ENCODE data around the gene OBSCN. TPM values are rescaled to one million over a fixed set of nuclear protein-coding genes. Genes with fewer than 3 reads are reported as not detected.

OBSCN gene
- total RNA-seq, 1 donor from 2014 or later = 316 TPM

DNA sequence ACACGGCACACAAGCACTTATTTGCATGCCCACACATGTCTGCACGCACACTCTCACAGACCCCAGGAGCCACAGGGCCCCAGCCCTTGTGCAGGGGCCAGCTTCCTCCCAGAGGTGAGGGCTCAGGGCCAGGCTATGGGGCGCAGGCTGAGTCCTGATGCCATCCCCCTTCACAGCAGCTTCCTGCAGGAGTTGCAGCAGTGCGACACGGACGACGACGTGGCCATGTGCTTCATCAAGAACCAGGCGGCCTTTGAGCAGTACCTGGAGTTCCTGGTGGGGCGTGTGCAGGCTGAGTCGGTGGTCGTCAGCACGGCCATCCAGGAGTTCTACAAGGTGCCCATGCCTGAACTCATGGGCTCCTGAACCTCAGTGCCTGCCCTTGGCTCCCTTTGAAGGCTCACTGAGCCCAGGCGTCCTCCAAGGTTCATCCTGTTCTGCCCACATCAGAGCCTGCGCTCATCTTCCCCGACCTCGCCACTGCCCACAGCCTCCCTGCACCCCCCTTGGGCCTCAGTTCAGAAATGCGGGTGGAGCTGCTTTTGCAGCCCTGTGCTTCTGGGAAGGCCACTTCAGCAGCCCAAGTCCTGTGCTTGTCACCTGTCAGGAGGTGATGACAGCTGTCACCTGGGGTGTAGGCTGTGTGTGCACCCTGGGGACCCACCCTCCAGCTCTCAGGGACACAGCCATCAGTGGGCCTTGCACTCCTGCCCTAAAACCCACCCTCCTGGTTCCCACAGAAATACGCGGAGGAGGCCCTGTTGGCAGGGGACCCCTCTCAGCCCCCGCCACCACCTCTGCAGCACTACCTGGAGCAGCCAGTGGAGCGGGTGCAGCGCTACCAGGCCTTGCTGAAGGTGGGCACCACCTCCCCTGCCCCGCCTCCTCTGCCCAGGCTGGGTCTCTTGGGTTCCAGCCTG, 132.2 kb downstream of the OBSCN start:
- DNase-seq (peak; percentile 26), ATAC-seq (ENCODE audit: poor library complexity) (no peak)
- intact Hi-C loops (cut with DNase I) = no loop called here

DNA sequence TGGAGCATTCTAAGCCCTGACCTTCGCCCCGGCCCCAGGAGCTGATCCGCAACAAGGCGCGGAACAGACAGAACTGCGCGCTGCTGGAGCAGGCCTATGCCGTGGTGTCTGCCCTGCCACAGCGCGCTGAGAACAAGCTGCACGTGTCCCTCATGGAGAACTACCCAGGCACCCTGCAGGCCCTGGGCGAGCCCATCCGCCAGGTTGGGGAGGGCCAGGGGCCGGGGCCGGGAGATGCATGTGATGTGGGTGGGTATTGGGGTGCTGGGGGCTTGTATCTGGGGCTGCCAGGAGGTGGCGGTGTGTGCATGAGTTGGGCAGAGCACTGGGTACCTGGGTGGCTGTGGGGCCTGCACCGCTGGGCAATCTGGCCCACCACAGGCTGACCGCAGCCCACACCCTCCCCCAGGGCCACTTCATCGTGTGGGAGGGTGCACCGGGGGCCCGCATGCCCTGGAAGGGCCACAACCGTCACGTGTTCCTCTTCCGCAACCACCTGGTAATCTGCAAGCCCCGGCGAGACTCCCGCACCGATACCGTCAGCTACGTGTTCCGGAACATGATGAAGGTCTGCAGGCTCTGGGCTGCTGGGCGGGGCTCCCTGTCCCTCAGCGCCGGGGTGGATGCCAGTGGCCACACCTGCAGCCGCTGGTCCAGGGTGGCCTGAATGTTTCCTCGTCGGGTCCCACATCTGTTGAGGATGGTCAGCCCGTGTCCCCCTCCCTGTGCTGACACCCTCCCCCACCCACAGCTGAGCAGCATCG, 133.0 kb downstream of the OBSCN start:
- intact Hi-C loops (cut with DNase I) = no loop called here
- ATAC-seq (ENCODE audit: poor library complexity) (no peak), DNase-seq (peak; percentile 39)

DNA sequence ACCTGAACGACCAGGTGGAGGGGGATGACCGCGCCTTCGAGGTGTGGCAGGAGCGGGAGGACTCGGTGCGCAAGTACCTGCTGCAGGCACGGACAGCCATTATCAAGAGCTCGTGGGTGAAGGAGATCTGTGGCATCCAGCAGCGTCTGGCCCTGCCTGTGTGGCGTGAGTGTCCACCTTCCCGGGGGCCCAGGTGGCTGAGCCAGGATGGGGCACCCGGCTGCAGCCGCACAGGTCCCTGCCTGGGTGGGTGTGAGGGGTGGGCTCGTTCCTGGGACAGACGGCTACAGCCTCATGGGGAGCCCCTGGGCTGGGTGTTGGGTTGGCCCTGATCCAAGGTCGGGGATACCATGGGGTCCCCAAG, 133.6 kb downstream of the OBSCN start:
- intact Hi-C loops (cut with DNase I) = no loop called here
- ATAC-seq (ENCODE audit: poor library complexity) (no peak), DNase-seq (peak; percentile 37)

DNA sequence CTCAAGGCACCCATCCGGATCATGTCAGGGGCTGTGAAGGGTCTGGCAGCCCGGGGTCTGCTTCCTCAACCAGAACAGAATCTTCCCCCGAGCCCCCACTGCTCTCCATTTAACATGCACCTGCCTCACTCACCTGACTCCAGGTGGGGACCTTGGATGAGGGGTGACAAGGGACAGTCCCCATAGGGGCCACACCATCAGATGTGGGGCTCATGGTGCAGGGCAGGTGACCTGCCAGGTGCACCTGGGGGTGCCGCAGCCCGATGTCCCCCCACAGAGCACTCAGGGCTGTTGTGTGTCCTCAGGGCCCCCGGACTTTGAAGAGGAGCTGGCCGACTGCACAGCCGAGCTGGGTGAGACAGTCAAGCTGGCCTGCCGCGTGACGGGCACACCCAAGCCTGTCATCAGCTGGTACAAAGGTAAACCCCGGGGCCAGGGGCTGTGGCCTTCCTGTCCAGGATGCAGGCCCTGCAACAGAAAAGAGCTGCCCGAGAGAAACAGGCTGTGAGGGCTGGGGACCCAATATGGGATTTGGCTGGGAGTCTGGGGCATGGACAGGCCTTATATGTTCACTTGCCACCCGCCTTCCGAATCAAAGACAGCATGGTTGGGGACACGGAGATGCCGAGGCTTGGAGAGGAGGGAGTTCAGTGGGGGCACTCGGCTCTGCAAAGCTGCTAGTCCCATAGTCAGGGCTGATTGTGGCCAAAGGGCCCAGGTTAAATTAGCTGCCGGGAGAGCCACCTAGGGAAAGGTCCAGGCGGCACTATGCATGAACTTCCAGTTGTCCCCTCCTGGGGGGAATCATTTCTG, 134.2 kb downstream of the OBSCN start:
- intact Hi-C loops (cut with DNase I) = no loop called here
- ATAC-seq (ENCODE audit: poor library complexity) (no peak), DNase-seq (no peak)

DNA sequence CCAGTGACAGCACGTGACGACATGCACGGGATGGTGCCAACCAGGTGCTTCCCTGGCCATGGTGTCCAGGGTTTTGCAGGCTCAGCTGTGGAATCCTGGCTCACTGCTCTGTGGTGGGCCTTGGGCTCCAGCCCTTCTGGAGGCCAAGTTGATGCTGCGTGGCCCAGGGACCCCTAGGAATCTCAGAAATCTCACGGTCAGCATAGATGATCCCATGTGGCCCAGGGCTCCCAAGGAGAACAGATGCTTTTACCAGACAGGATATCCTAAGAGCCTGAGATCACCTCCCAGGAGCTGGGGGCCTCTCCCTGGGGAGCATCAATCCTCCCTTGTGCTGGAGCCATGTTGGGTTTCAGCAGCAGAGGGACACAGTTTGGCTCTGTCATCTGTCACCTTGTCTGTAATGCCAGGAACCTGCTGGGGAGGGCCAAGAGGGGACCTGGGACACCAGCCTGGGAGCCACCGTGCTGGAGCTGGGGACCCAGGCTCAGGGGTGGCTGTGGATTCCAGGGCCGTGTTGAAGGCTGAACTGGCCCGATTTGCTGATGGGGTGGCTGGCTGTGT, 134.9 kb downstream of the OBSCN start:
- ATAC-seq (ENCODE audit: poor library complexity) = no peak
- intact Hi-C loops (cut with DNase I) = no loop called here
- DNase-seq = no peak

DNA sequence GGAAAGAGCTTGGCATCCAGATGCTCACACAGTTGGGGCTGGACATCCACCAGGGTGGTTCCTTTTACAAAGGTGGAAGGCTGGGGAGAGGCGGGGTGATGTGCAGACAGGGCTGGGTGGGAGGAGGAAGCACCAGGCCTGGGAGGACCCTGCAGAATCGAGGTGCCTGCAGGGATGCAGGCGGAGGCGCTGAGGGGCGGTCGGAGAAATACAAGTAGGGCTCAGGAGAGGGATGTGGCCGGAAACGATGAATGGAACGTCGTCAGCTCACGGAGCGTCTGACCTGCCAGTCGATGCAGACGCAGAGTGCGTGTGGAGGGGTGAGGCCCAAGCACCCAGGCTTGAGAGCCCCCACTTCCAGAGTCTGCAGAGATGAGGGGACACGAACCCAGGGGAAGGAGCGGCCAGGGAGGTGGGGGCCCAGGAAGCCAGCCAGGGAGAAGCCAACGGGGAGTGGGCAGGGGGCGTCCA, 135.4 kb downstream of the OBSCN start:
- no peak for ATAC-seq (ENCODE audit: poor library complexity)
- intact Hi-C loops (cut with DNase I) = no loop called here
- peak; percentile 26 for DNase-seq

DNA sequence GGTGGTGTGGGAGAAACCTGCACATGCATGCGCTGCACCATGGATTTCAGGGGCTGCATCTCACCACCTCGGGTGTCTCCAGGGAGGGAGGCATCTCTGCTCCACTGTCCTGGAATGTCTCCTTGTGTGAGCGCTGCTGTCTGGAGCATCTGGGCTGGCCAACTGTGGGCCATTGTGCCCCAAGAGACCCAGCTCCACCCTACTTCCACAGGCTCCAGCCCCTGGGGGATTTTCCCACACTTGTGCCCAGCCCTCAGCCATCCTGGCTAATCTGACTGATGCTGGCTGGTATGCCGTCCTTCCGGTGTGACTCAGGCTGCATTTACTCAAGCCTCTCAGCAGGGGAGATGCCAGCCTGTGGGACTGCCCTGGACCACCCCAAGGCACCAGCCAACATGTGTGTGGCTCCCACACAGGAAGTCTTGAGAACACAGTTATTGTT, 136.8 kb downstream of the OBSCN start:
- DNase-seq (no peak), ATAC-seq (ENCODE audit: poor library complexity) (no peak)
- intact Hi-C loops (cut with DNase I) = no loop called here

DNA sequence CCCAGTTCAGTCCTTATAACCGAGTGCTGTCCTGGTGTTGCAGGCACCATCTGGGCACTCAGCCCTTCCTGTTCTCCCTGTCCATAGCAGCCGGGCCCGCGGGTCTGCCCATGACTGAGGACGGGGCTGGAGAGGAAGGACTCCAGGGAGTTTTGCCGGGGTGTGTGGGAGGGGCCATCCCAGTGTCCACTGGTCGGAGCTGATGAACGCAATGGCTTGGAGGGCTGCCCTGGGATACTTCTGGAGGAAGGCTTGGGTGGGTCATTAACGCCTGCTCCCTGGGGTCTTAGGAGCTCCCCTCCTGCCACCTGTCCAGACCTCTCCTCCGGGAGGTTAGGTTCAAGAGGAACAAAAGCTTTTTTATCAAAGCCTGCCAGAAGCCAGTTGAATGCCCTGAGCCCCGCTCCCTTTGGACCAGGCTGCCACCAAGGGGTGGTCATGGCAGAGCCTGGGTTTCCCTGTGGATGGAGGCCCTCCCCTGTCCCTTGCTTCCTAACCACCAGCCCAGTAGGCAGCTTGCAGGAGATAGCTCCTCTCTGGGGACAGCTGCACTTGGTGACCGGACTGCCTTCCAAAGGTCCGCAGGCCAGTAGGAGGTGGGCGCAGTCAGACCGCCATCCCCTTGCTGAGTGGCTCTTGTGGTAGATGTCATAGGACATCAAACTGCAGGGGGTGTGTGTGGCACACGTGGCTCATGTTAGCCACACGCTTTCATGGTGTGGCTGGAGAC, 137.5 kb downstream of the OBSCN start:
- intact Hi-C loops (cut with DNase I) = no loop called here
- ATAC-seq (ENCODE audit: poor library complexity) (no peak), DNase-seq (peak; percentile 39)

DNA sequence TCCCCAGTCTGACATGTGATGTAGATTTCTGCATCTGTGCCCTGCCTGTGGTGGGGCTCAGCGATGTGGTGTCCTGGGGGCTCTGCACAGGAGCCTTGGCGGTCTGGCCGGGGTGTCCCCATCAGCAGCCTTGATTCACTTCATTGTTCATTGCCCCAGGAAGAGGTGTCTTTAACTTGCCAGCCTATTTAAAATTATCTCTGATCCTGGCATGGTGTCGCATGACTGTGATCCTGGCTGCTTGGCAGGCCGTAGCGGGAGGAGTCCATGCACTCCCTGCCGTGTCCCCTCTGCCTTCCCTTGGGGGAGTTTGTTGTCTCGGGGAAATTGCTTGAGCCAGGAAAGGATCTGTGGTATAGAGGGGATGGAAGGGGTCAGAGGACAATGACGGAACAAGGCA, 138.9 kb downstream of the OBSCN start:
- intact Hi-C loops (cut with DNase I) = no loop called here
- DNase-seq = peak; percentile 42
- ATAC-seq (ENCODE audit: poor library complexity) = peak; percentile 65

DNA sequence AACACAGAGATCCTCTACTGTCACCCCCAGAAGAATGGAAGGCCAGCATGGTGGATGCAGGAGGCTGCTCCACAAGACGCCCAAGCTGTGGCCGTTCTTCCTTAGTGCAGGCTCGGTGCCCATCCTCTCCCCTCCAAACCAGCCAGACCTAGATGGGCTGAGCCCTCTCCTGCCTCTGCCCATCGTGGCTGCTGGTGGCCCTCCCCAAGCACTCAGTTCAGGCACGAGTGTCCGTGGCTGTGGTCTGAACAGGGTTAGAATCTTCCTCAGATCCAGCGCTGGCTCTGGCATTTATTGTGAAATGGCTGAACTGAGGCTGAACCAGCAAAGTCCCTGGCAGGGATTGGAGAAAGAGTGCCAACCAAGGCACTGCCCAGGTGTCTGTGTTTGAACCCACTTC, 139.3 kb downstream of the OBSCN start:
- intact Hi-C loops (cut with DNase I) = no loop called here
- ATAC-seq (ENCODE audit: poor library complexity) (no peak), DNase-seq (peak; percentile 36)

DNA sequence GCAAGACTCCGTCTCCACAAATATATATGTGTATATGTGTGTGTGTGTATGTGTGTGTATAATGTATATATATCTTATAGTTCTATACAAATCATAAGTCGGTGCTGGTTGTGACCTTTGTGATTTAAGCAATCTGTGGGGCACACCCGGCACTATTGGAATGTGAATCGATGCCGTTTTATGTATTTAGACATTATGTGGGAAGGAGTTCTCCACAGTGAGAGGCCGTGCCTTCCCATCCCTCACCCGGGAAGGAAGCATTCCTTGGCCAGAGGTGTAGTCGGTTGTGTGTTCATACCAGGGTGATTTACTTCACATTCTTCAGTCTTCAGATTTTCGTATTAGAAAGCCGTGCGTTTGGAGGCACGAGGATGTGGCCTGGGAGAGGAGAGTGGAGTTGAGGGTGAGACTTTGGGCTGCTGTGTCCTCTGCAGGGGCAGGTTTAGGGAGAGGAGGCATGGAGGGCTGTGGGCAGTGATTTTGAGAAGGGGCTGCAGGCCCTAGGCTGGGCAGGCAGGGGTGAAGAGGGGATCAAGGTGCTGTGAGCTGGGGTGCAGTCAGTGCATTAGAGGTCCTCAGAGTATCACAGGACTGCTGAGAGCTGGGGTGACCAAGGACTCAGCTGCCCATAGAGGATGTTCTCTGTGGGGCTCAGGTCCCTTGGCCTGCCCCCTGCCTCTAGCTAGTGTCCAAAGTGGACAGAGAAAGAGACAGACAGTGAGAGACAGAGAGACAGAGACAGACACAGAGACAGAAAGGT, 141.0 kb downstream of the OBSCN start:
- ATAC-seq (ENCODE audit: poor library complexity) = no peak

DNA sequence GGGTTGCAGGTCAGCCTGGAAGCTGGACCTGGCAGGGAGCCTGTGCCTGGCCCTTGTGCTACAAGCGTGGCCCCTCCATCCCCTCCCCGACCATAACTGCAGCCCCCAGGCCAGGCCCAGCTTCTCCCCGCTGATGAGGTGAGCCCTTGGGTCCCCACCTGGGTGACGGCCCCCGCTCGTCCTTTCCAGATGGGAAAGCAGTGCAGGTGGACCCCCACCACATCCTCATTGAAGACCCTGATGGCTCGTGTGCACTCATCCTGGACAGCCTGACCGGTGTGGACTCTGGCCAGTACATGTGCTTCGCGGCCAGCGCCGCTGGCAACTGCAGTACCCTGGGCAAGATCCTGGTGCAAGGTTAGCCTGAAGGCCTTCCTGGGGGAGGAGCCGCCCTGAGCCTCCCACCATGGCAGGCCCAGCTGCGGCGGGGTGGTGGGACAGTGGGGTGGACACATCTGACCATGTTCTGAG, 141.9 kb downstream of the OBSCN start:
- ATAC-seq (ENCODE audit: poor library complexity) (no peak), DNase-seq (peak; percentile 38)
- intact Hi-C loops (cut with DNase I) = no loop called here

More for the DNA sequence above, 141.0 kb downstream of the OBSCN start:
- no peak for DNase-seq
- intact Hi-C loops (cut with DNase I) = no loop called here

DNA sequence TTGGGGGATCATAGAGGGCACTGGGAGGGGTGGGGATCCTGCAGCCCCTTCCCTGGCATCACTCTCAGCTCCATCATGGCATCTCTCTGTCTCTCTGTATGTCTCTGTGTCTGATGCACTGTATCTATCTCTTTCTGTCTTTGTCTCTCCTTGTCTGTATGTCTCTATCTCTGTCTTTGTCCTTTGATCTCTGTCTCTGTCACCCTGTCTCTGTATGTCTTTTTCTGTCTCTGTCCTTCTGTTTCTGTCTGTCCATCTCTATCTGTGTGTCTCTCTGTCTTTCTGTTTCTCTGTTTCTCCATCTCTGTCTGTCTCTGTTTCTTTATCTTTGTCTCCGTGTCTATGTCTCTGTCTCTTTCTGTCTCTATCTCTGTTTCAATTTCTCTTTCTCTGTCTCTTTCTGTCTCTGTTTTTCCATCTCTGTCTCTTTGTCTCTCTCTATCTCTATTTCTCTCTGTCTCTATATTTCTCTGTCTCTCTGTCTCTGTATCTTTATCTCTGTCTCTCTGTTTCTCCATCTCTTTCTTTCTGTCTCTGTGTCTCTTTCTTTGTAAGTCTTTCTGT, 142.4 kb downstream of the OBSCN start:
- intact Hi-C loops (cut with DNase I) = no loop called here
- ATAC-seq (ENCODE audit: poor library complexity) (no peak), DNase-seq (no peak)

DNA sequence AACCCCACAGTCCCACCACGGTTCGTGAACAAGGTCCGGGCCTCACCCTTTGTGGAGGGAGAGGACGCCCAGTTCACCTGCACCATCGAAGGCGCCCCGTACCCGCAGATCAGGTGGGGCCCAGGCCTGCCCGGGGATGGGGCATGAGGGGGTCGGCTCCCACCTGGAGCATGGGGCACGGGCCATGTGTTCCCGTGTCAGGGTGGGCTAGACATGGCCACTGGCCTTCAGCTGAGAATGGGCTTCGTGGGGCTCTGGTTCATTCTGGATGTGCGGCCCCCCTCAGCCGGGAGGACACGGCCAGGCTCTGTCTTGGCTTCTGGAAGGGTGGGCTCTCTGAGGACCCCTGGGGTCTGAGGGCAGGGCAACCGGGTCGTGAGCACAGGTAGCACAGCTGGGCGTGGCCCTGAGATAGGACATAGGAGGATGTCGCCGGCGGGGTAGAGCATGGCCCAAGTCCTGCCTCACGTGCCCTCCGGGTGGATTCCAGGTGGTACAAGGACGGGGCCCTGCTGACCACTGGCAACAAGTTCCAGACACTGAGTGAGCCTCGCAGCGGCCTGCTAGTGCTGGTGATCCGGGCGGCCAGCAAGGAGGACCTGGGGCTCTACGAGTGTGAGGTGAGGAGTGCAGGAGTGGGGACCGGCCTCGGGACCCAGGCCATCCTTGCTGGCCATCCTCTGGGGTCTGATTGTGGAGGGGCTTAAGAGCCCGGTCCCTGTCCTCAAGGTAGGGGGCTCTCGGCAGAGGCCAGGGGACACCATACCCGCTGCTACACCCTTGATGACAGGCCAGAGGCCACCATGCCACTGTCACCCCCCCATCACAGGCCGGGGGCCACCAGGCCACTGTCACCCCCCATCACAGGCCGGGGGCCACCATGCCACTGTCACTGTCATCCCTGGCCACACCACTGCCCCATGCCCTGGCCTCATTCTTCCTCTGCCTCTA, 143.3 kb downstream of the OBSCN start:
- intact Hi-C loops (cut with DNase I) = no loop called here
- ATAC-seq (ENCODE audit: poor library complexity) (no peak), DNase-seq (peak; percentile 35)

DNA sequence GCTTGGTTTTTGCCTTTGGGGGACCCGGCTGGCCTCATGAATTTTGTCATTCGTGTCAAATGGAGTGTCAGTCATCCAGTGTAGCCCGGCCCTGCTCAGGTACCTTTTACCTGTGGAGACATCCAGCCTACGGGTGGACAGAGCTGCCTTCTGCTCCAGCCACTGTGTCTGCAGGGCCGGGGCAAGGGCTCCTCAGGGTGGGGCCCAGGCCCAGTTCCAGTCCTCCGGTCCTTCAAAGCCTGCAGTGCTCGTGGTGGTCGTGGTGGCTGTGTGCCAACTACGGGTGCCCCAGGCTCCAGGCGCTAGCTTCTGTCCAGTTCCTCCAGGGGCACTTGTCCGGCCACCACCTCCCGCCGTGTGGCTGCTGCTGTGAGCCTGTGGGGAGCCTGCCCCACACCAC, 144.0 kb downstream of the OBSCN start:
- ATAC-seq (ENCODE audit: poor library complexity) = no peak
- peak; percentile 42 for DNase-seq
- intact Hi-C loops (cut with DNase I) = no loop called here

Measured in Right ventricle myocardium superior (tissue), 1 donor.